HG03103 (cell line): ENCODE measurements around the gene STPG1.

ENCODE experiments used
- ATAC-seq: cut with Tn5 transposase; IDR thresholded peaks from one replicate; pipeline ENCODE4 v1.9.1; 2021; ENCODE audit warnings: low read depth; ENCODE audit not compliant: unreplicated experiment

STPG1 gene

DNA sequence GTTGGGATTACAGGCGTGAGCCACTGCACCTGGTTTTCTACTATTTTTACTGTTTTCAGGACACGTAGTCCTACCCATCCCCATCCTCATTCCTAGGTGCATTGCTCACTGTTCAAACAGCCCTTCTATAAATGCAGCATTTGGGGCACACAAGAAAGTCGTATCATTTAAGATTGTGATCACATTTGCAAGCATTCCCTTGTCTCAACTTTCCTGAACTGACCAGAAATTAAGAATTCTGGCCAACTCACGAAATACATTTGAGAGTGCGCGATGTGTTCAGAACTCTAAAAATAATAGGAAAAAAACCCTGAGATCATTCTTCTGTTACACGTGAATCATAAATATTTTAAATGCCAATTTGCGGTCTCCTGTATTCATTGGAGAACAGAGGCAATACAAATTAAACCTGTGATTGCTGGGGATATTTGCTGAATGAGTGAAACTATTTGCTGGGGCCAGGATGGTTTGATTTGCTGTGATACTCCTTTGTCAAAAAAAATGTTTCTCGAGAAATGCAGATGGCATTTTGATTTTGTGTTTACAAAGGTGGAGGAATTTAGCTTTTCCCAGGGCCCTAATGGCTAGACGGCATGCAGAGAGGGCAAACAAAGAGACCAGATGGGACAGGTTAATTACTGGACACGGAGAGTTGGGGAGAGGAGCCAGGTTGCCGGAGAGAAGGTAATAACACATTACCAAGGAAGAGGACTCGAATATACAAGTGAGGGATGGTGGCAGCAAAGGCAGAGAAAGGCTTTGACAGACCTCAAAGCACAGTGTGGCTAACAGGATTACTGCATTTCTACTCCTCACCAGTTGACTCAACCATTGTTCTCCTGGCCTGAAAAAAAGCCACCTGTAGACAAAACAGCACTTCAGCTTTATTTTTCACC is 38.4 kb downstream of the STPG1 start:
- ATAC-seq = no peak

DNA sequence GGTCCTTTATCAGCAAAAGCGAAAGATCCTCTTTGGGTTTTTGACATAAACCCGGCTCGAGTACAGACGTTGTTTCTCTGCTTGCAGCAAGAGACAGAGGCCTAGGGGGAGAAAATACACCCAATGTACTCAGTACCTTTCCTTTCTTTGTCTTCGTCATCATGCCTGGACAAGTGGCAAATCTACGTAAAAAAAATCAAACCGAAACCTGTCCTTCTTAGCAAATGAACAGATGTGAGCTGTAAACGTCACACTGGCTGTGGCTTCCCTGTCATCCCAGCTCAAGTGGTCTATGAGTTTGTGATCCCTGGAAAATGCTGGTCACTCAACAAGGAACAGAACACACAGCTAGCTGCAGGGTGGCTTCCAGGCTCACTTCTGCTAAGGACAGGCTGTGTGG is 39.9 kb downstream of the STPG1 start:
- ATAC-seq = no peak

DNA sequence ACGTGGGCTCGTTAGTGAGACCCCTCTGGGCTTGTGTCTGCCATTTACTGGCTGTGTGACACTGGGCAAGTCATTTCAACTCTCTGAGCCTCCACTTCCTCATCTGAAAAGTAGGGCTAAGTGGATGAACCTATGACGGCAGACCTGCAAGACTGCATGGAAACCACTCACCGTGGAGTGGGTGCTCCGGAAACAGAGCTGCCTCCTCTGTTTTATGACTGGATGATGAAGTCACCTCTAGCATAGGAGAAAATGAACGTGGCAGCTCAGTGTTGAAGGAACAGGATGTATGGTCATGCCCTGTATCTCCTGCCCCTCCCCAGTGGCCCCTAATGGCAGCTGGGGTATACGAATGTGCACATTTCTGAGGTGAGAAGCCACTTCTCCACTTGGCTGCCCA is 40.5 kb downstream of the STPG1 start:
- no peak for ATAC-seq

DNA sequence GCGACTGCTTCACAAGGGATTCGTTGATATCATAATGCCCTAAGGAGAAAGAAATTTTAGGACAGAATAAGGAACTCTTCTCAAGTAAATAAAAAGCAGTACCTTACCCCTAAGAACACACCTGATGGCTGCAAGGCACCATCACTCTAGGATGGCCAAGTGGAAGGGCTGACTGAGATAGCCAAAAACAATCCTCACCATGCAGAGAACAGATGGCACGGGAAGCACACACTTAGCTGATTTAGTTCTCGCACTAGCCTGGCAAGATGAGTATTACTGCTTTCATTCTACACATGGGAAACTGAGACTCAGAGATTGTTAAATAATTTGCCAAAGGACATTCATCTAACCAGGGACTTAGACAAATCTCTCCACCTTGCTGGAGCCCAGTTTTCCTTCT is 43.8 kb downstream of the STPG1 start:
- no peak for ATAC-seq

DNA sequence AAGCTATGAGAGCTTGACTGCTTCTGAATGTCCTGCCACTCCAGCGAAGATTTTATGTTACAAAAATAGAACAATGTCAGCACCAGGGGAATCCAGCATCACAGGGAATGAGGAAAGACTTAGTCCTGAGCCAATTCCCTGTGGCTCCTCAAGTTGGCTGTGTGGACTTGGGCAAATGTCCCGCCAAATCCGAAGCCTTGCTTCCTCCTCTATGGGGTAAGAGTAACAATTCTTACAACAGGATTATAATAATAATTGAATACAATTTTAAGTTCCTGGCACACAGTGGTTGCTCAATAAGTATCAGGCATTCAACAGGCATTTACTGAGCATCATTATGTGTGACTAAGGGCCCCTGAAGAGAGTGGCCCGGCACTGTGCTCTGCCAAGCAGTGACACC is 44.4 kb downstream of the STPG1 start:
- ATAC-seq = no peak

DNA sequence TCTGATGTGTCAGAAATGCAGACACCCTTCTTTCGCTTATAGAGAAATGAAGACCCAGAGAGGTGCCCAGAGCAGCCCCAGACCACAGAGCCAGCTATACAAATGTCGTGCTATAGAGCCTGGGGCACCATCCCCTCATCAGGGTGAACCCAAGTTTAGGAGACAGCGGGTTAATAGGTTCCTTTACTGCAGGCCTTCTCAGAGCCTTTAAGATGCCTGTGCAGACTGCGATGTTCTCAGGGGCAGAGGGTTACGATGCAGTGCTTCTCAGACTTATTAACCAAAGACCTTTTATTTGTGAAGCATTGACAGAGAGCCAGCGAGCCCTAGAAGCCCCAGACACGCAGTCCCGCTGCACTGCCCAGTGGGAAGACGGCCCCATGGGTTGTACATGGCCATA is 46.9 kb downstream of the STPG1 start:
- no peak for ATAC-seq

DNA sequence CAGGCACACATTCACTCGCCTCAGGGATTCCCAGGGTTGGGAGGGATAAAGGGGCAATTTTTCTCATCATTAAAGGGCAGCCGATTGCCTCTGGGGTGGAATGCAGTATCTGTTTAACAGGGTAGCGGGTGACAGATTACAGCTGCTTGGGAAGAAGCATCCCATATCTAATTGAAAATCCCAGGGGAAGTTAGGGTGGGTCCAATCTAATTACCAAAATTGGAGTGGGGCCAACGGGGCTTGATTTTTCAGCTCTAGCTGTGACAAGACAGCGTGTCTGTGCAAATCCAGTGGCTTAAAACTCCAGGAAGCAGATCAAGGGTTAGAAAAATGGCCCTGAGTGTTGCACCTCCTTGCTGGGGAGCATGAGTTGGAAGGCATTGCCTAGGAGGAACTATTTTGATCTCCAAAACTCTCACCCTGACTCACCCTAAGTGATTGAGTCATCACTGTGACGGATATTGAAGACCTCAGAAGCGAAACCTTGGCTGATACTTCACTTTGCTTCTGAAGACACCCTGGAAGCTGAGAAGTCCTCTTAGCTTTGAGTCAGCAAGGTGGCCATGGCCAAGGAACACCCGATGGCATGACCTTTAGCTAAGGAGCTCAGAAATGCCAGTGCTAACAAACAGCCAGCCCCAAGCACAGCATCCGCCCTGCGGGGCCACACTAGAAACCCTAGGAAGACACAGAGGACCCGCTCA is 48.5 kb downstream of the STPG1 start:
- no peak for ATAC-seq

DNA sequence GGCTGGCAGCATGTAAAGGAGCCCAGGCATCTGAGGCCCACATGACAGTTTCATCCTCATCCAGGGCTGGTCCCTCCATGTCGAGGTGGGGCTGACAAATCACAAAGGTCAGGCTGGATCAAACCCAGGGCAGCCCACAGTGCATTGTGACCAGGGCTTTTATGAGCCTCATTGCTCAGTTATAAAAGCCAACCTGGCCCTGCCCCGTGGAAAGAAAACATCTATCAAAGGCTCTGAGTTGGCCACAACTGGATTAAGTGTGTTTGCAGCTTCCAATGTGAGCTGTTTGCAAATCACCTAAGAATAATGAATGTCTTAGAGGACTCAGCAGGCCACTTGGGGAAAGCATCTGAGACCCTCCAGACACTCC is 49.0 kb downstream of the STPG1 start:
- no peak for ATAC-seq

DNA sequence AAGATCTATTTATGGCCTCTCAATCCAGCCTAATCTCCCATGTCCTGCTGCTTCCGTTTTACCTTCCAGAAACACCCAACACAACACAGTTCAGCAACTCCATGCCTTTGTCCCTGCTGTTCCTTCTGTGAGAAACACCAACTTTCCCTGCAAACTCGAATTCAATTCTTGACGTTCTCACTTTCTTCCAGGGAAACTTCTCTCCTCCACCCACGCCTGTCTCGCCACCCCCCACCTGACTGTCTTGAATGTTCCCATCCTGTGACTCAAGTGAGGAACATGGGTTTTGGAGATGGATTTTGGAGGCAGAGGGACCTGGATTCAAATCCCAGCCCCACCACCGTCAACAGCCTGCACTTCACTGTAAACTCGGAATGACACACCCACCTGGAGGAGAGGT is 49.6 kb downstream of the STPG1 start:
- ATAC-seq = no peak

DNA sequence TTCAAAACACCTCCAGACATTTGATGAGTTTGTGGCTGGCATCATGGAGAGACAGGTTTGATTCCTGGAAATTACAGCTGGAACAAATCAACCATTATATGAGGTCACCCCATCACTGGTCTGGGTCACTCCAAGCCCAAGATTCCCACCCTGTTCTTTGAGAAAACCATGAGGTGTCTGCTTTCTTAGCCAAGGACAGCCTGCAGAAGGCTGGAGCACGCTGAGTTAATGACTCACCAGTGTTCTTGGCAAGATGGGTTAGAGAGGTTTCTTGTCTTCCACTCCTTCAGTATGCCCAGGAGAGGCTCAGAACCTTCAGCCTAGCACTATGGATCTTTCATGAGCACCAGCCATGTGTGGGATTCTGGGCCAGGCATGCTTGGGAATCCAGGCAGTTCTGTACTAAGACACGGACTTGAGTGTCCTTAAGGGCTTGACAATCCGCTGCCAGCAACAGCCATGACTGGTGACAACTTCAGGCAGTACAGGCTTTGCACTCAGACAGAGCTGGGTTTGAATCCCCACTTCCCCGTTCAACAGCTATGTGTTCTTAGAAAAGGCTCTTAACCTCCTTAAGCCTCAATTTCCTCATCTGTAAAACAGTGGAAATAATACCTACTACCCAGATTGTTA is 50.5 kb downstream of the STPG1 start:
- no peak for ATAC-seq

DNA sequence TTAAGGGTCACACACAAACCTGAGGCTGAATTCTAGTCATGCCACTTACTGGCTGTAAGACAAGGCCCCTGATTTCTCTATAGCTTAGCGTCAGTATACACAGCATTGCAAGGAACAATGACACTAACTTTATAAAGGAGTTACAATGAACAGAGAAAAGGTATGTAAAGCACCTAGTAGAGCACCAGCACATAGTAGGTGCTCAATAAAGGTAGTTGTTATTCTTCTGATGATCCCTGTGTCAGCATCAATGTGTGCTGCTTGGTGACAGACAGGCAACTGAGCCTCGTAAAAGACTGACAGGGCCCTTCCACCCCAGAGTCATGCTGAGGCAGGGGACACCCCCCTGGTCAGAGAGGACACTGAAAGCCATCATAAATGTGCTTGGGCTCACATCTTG is 51.2 kb downstream of the STPG1 start:
- ATAC-seq = no peak

DNA sequence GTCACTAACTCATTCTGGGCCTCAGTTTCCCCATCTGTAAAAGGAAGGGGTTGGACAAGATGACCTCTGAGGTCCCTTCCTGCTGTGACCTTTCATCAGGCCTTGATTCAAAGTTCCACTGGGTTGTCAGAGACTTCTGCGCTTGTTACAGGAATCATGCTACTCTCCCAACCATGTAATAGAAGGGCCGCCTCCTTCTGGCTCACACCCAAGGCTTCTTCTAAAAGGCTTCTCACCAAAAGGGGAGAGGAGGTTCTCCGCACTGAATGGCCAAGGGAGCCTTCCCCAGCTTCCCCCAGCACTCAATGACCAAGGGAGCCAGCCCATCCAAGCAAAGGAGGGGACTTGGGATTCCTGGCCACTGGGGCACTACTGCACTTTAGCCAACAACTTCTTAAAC is 51.8 kb downstream of the STPG1 start:
- ATAC-seq = no peak

DNA sequence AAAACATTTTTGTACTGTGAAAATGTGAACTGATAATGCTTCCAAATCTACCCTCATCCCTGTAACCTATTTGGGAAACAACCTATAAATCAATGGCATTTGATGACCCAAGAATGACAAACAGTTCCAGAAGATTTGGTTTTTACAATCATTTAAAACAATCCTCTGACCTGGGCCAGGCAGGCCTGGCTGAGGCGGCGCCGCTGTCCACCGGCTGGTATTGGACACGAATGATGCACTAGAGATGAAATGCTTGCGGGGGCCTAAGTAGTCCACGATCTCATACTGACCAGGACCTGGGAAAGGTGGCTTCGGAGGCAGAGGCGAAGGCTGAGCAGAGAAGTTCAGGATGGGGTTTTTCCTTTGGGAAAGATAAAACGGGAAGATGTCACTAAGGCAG is 52.9 kb downstream of the STPG1 start:
- no peak for ATAC-seq

DNA sequence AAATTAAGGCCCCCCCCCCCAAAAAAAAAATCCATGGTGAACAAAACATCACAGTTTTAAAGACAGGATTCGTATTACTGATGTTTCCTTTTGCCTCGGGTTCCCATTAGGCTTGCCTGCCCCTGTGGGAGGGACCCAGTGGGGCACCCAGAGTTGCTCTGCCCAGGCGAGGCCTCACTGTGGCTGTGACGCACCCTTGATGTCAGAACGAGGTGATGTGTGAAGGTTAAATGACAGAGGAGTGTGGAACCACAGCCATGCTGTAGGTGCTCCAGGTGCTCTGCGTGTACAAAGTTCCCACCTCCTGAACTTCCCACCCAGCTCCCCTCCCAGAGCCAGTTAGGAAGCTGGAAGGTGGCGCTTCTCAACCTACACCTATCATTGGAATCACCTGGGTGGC is 56.5 kb downstream of the STPG1 start:
- no peak for ATAC-seq

DNA sequence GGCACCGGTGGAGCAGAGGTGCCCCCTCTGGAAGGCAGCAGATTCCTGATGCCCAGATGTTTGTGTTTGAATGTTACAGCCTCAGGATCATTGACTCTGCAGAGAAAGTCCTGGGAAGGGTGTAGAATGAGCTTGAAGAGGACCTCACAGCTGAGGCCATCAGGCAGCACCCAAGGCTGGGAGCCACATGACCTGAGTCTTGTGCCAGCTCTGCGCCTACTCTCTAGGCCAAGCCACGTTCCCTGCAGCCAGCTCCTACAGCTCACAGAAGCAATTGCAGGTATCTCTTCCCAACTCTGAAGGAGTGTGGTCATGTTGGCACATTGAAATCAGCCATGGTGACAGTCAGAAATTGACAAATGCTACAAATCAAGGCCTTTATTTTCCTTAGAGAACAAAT is 58.1 kb downstream of the STPG1 start:
- ATAC-seq = no peak

DNA sequence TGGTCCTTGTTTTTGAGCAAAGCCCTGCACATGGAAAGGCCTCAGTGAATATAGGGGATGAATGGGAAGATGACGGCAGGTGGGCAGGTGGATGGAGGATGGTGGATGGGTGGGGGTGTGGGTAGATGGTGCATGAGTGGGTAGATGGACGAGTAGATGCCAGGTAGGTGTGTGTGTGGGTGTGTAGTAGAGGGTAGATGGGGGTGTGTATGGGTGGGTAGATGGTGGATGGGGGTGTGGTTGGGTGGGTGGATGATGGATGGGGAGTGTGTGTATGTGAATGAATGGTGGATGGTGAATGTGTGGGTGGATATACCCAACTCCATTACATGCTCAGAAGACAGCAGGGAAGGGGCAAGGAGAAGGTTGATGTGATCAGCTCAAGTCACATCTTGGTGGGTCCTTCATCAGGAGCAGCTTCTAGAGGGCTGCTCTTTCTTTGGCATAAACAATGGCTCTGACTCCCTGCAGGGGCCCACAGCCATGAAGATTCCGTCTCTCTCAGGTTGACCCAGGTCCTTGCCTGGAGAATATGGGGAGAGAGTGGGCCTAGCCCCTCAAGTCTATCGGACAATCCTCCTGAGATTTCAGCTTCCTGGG is 60.2 kb downstream of the STPG1 start:
- ATAC-seq = no peak

DNA sequence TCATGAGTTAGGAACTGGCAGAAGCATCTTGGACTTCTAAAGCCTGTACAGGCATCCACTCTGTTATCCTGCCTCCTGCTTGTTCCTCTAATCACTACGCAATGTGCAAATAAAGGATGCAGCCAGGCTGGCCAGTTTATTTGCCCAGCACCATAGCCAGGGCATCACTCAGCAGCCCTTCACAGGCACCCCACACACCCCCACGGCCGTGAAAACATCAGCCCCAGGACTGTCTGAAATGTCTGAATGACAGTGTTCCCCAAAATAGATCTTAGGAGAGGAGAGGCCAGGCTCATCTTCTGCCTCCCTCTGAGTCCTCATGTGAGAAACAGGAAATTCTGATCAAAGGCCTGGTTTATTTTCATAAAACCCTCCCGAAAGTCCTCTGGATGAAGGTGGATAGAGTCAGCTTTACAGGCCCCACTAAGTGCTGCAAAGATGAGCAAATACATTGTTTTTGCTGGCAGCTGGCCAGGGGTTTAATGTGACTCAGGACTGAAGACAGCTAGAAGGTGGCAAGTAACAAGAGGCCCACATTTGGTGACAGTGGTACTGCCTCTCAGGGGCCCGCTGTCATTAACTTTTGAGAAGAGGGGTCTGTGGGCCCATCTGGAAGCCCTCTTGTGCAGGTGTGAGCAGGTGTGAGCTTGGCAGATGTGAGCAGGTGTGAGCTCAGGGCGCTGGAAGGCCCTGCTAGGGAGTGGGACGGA is 61.5 kb downstream of the STPG1 start:
- no peak for ATAC-seq

DNA sequence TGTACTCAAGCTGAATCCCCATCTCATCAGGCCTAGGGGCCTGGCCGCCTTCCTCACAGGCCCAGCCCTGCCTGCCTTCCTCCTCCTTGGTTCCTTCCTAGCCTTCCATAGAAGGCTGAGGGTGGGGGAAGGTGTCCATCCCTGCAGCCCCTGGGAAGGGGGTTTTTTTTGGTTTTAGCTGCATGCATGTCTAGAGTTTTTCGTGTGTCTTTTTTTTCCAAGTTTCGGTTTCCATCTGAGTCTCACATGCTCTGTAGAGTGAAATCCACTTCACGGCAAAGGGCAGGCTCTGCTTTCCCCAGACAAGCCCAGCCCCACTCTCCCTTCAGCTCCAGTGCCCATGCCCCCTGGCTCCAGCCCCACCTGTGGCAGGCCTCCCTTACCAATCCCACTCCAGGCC is 62.3 kb downstream of the STPG1 start:
- ATAC-seq = no peak

DNA sequence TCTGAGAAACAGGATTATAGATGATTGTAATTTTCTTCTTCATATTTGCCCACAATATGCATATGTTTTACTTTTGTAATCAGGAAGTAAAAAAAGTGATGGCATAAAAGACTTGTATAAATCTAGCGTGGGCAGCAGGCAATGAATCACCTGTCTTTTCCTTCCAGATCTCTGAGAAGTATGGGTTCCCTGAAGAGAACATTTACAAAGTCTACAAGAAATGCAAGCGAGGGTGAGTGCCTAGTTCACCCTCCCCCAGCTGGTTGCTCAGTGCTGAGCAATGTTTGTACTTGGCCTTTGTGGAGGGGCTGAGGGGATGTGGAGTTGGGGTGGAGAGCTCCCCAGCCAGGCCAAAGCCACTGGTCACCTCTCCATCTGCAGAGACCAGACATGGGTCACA is 63.7 kb downstream of the STPG1 start:
- no peak for ATAC-seq

DNA sequence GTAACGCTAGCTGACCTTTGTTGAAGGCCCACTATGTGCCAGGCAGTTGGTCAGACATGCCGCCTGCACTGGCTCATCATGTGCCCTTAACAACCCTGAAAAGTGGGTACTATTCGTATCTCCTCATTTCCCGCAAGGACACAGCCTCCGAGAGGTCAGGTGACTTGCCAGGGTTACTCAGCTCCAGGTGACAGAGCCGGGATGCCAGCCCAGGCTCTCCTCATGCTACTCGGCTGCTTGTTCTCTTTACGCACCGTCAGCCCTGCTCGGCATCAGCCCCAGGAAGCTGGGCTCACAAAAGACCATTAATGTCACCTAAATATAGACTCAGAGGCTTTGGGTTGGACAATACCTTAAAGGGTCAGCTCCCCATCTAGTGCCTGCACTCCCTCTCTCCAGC is 65.4 kb downstream of the STPG1 start:
- no peak for ATAC-seq
